ENCODE measurements around the gene ADAMTS14. TPM values are rescaled to one million over a fixed set of nuclear protein-coding genes. Genes with fewer than 3 reads are reported as not detected.

Gene ADAMTS14
- total RNA-seq, 1 experiment from 2014 or later, result 0.14 TPM

- no peak overlapping the region for H3K27ac Mint-ChIP-seq (ENCODE audit: unreplicated experiment)
- no peak for DNase-seq
- H3K36me3 Mint-ChIP-seq (ENCODE audit: insufficient read depth, unreplicated experiment), result no peaks in the 10 kb centered on the region
- intact Hi-C loops (cut with micrococcal nuclease; ENCODE audit: unreplicated experiment), result no loop called here
- TF ChIP-seq, protein P1, sequence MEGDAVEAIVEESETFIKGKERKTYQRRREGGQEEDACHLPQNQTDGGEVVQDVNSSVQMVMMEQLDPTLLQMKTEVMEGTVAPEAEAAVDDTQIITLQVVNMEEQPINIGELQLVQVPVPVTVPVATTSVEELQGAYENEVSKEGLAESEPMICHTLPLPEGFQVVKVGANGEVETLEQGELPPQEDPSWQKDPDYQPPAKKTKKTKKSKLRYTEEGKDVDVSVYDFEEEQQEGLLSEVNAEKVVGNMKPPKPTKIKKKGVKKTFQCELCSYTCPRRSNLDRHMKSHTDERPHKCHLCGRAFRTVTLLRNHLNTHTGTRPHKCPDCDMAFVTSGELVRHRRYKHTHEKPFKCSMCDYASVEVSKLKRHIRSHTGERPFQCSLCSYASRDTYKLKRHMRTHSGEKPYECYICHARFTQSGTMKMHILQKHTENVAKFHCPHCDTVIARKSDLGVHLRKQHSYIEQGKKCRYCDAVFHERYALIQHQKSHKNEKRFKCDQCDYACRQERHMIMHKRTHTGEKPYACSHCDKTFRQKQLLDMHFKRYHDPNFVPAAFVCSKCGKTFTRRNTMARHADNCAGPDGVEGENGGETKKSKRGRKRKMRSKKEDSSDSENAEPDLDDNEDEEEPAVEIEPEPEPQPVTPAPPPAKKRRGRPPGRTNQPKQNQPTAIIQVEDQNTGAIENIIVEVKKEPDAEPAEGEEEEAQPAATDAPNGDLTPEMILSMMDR (IDR thresholded peaks at IDR 0.05; ENCODE audit: unreplicated experiment), result no peak
- BruUV-seq (replicated peaks), result no TSS peak
- H3K9me3 Mint-ChIP-seq (ENCODE audit: low read depth, unreplicated experiment), result peaks cover 5% of the 10 kb centered on the region
- no peaks in the 10 kb centered on the region for H3K4me1 Mint-ChIP-seq (ENCODE audit: low read depth, unreplicated experiment)
- peaks cover 62% of the 10 kb centered on the region for H3K27me3 Mint-ChIP-seq (ENCODE audit: unreplicated experiment)
- CTCF ChIA-PET, result no interaction called here
- no peak overlapping the region for H3K4me3 Mint-ChIP-seq (ENCODE audit: low read depth, unreplicated experiment)
These were observed 25.2 kb upstream of the ADAMTS14 start for GRCh38 chr10:70647086-70647485.

GRCh38 chr10:70648427-70648826 lies 23.9 kb upstream of the ADAMTS14 start:
- intact Hi-C loops (cut with micrococcal nuclease; ENCODE audit: unreplicated experiment), result no loop called here
- H3K4me3 Mint-ChIP-seq (ENCODE audit: low read depth, unreplicated experiment), result no peak overlapping the region
- peaks cover 5% of the 10 kb centered on the region for H3K9me3 Mint-ChIP-seq (ENCODE audit: low read depth, unreplicated experiment)
- peaks cover 53% of the 10 kb centered on the region for H3K27me3 Mint-ChIP-seq (ENCODE audit: unreplicated experiment)
- no peak for DNase-seq
- BruUV-seq (replicated peaks), result no TSS peak
- no peaks in the 10 kb centered on the region for H3K4me1 Mint-ChIP-seq (ENCODE audit: low read depth, unreplicated experiment)
- no peak overlapping the region for H3K27ac Mint-ChIP-seq (ENCODE audit: unreplicated experiment)
- TF ChIP-seq, protein P1 (IDR thresholded peaks at IDR 0.05; ENCODE audit: unreplicated experiment), result no peak
- CTCF ChIA-PET, result no interaction called here
- no peaks in the 10 kb centered on the region for H3K36me3 Mint-ChIP-seq (ENCODE audit: insufficient read depth, unreplicated experiment)

DNA sequence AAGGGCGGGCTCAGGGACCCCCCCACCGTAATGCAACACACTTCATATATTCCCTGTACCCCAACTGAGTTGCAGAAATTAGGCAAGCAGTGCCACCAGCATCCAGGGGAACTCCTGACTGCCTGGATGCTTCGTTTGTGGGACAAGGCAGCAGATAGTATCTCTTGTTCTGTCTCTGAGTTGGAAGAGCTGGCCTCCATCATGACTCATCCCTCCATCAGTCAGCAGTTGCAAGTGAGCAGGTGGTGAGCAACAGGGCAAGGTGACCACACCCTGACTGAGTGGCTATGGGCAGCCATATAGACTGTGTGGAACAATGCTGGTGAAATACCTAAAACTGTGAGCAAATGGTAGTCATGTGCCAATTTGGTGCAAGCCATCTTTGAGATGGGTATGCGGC lies 22.8 kb upstream of the ADAMTS14 start:
- no peak for DNase-seq
- TF ChIP-seq, protein P1 (IDR thresholded peaks at IDR 0.05; ENCODE audit: unreplicated experiment), result no peak

GRCh38 chr10:70650104-70650503 lies 22.2 kb upstream of the ADAMTS14 start:
- TF ChIP-seq, protein P1 (IDR thresholded peaks at IDR 0.05; ENCODE audit: unreplicated experiment), result no peak
- H3K36me3 Mint-ChIP-seq (ENCODE audit: insufficient read depth, unreplicated experiment), result no peaks in the 10 kb centered on the region

More for the DNA sequence above, 22.8 kb upstream of the ADAMTS14 start:
- Mint-ChIP-seq H3K4me1 (ENCODE audit: low read depth, unreplicated experiment) (no peaks in the 10 kb centered on the region), H3K27ac (ENCODE audit: unreplicated experiment) (no peak overlapping the region), H3K4me3 (ENCODE audit: low read depth, unreplicated experiment) (no peak overlapping the region), H3K36me3 (ENCODE audit: insufficient read depth, unreplicated experiment) (no peaks in the 10 kb centered on the region), H3K9me3 (ENCODE audit: low read depth, unreplicated experiment) (peaks cover 5% of the 10 kb centered on the region), H3K27me3 (ENCODE audit: unreplicated experiment) (peaks cover 49% of the 10 kb centered on the region)
- intact Hi-C loops (cut with micrococcal nuclease; ENCODE audit: unreplicated experiment), result no loop called here
- CTCF ChIA-PET, result no interaction called here
- BruUV-seq (replicated peaks), result no TSS peak

More at GRCh38 chr10:70650104-70650503, 22.2 kb upstream of the ADAMTS14 start:
- Mint-ChIP-seq H3K9me3 (ENCODE audit: low read depth, unreplicated experiment) (peaks cover 5% of the 10 kb centered on the region), H3K4me3 (ENCODE audit: low read depth, unreplicated experiment) (no peak overlapping the region), H3K27me3 (ENCODE audit: unreplicated experiment) (peaks cover 47% of the 10 kb centered on the region), H3K4me1 (ENCODE audit: low read depth, unreplicated experiment) (no peaks in the 10 kb centered on the region), H3K27ac (ENCODE audit: unreplicated experiment) (no peak overlapping the region)
- BruUV-seq (replicated peaks), result no TSS peak
- DNase-seq, result no peak
- CTCF ChIA-PET, result no interaction called here
- intact Hi-C loops (cut with micrococcal nuclease; ENCODE audit: unreplicated experiment), result no loop called here
